Measurements from ENCODE around the gene FILIP1L.

The FILIP1L gene

DNA sequence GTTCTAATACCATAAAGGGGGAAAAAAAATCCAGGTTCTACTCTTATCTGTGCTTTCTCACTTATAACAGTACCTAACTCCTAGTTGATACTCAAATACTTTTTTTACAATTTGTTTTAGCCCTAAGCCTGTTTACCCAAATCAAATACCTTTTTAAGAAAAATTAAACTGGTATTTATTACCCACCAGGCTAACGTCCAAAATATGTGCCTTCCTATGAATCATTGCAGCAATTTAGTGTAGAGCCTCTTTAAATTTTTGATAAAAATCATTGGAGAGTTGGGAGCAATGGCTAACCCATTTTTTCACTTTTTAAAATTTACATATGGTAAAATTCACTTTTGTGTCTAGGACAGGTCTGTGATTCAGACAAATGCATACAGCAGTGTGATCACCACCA, 27.9 kb downstream of the FILIP1L start:
- Histone ChIP-seq H3K4me1 (ENCODE audit: control insufficient read depth, insufficient read depth, low read length, unreplicated experiment) (peaks cover 19% of the 10 kb centered on the region), H3K27ac (ENCODE audit: low read depth, low read length) (peak overlapping the region; percentile 59; the same call in 1 of the 2 replicates), H3K79me2 (ENCODE audit: control insufficient read depth, insufficient read depth, low read length, unreplicated experiment) (no peaks in the 10 kb centered on the region), H3K27me3 (ENCODE audit: insufficient read depth, low read length) (no peaks in the 10 kb centered on the region), H2AFZ (ENCODE audit: low read length, unreplicated experiment) (no peak overlapping the region), H3K4me3 (ENCODE audit: low read depth, low read length) (no peak overlapping the region), H3K36me3 (ENCODE audit: insufficient read depth, low read length) (no peaks in the 10 kb centered on the region)

DNA sequence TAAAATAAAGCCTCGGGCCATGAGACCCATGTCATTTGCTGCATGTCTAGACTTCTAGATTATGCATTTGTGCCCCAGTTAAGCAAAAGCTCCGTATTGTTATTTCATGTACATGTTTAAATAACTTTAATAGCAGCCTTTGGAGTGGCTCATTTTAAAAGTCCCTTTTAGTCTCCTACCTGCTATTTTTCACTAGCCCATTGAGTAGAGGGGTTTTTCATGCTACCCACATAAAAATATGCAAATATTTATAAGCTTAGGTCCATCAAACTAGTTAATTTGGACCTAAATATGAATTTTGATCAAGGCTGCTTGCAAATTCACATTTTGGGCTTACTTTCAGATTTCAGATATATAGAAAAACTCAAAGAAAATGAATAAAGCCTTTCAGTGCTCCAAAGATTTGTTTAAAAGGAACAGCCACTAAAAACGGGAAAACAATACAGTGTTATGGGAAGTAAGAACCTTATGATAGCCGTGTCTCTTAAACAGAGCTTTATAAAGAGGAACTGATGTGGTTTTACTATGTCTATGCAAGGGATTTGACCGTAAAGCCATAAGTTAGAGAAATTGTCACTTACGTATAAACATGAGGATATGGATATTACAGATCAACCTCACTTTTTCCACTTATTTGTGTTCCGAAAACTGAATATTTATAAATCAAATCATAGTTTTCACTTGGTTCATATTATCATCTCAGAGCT, 30.0 kb downstream of the FILIP1L start:
- H3K27me3 ChIP-seq (ENCODE audit: insufficient read depth, low read length): no peaks in the 10 kb centered on the region
- peaks cover 9% of the 10 kb centered on the region for H3K4me1 ChIP-seq (ENCODE audit: control insufficient read depth, insufficient read depth, low read length, unreplicated experiment)
- no peaks in the 10 kb centered on the region for H3K79me2 ChIP-seq (ENCODE audit: control insufficient read depth, insufficient read depth, low read length, unreplicated experiment)
- H2AFZ ChIP-seq (ENCODE audit: low read length, unreplicated experiment): no peak overlapping the region
- no peak overlapping the region for H3K27ac ChIP-seq (ENCODE audit: low read depth, low read length)
- H3K36me3 ChIP-seq (ENCODE audit: insufficient read depth, low read length): no peaks in the 10 kb centered on the region
- no peak overlapping the region for H3K4me3 ChIP-seq (ENCODE audit: low read depth, low read length)

DNA sequence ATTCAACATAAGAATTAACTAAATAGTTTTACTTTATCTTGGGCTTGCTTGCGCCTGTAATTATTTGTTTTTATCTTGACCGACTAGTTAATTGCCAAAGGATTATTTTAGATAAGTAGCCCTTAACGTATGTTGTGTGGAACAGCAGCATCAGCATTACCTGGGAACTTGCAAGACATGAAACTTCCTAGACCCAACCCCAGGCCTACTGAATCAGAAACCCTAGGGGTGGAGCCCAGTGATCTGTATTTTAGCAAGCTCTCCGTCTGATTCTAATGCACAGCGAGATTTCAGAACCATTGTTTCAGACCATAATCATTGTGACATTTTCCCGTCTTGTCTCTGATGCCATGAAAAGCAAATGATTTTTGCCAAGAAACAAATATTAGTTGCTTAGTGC, 31.1 kb downstream of the FILIP1L start:
- Histone ChIP-seq H3K4me1 (ENCODE audit: control insufficient read depth, insufficient read depth, low read length, unreplicated experiment) (peaks cover 6% of the 10 kb centered on the region), H3K27ac (ENCODE audit: low read depth, low read length) (no peak overlapping the region), H3K27me3 (ENCODE audit: insufficient read depth, low read length) (no peaks in the 10 kb centered on the region), H3K4me3 (ENCODE audit: low read depth, low read length) (no peak overlapping the region), H2AFZ (ENCODE audit: low read length, unreplicated experiment) (no peak overlapping the region), H3K79me2 (ENCODE audit: control insufficient read depth, insufficient read depth, low read length, unreplicated experiment) (no peaks in the 10 kb centered on the region), H3K36me3 (ENCODE audit: insufficient read depth, low read length) (no peaks in the 10 kb centered on the region)

DNA sequence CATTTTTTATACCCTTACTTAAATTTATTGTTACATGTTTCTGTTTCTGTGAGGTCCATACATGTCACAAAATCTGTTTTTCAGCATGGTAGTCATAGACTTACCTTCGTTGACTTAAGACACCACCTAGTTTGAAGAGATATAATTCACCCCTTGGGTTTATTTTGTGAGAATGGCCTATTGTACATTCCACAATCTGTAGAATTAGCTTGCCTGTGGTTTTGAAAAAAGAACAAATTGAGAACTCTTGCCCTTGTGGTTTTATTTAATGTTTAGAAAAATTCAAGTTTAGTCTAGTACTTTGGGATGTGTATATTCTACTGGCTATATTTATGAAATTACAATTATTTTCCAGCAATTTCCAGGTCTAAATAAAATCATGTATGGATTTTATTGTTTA, 31.6 kb downstream of the FILIP1L start:
- H3K79me2 ChIP-seq (ENCODE audit: control insufficient read depth, insufficient read depth, low read length, unreplicated experiment): no peaks in the 10 kb centered on the region
- no peak overlapping the region for H3K4me3 ChIP-seq (ENCODE audit: low read depth, low read length)
- H3K4me1 ChIP-seq (ENCODE audit: control insufficient read depth, insufficient read depth, low read length, unreplicated experiment): peaks cover 6% of the 10 kb centered on the region
- H2AFZ ChIP-seq (ENCODE audit: low read length, unreplicated experiment): no peak overlapping the region
- H3K36me3 ChIP-seq (ENCODE audit: insufficient read depth, low read length): no peaks in the 10 kb centered on the region
- no peaks in the 10 kb centered on the region for H3K27me3 ChIP-seq (ENCODE audit: insufficient read depth, low read length)
- H3K27ac ChIP-seq (ENCODE audit: low read depth, low read length): no peak overlapping the region

DNA sequence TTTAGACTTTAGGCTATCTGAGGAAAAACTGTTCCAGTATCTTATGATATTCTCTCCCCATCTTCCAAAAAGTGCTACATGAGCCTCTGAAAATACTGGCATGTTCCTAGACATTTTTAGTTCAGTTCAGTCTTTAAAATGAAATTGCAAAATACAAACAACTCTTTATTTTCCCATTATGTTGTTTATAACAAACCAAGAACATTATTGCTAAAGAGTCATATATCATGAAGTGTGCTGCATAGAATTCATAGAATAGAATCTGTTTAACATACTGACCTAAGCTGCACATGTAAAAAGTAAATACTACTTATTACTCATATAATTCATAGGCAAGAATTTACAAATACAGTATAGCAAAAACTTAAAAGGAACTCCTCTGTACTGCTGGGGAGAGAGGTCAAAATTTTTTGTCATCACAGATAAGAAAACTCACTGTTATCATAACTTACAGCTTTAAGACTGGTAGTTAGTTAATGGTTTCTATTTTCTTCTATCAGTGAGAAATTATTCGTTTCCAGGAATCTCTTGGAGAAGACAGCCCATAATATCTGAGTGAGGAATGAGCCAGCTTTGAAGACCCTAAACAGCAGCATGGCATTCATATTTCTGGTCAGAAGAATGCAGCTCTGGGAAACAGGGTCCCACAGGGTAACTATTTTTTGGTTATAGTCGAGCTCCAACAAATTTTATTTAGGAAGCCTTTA, 32.2 kb downstream of the FILIP1L start:
- no peak overlapping the region for H3K27ac ChIP-seq (ENCODE audit: low read depth, low read length)
- no peaks in the 10 kb centered on the region for H3K79me2 ChIP-seq (ENCODE audit: control insufficient read depth, insufficient read depth, low read length, unreplicated experiment)
- no peak overlapping the region for H2AFZ ChIP-seq (ENCODE audit: low read length, unreplicated experiment)
- H3K4me1 ChIP-seq (ENCODE audit: control insufficient read depth, insufficient read depth, low read length, unreplicated experiment): peaks cover 6% of the 10 kb centered on the region
- no peaks in the 10 kb centered on the region for H3K27me3 ChIP-seq (ENCODE audit: insufficient read depth, low read length)
- no peak overlapping the region for H3K4me3 ChIP-seq (ENCODE audit: low read depth, low read length)
- no peaks in the 10 kb centered on the region for H3K36me3 ChIP-seq (ENCODE audit: insufficient read depth, low read length)

DNA sequence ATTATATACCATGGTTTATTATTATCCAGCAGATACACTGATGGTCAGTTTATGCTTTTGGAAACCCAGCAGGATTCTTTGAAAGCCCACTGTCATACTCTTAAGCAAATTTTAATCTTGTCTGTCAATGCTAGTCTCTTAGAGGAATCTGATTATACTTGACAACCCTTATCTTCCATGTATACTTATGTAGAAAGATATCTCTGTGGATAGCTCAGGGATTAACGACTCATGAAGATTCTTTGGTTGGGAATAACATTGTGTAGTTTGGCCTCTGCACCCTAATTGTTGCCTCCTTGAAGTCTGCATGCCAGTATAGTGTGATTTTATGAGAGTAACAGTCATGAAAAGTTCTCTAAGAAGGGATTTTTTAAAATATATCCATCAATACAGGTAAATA, 33.0 kb downstream of the FILIP1L start:
- Histone ChIP-seq H3K36me3 (ENCODE audit: insufficient read depth, low read length) (no peaks in the 10 kb centered on the region), H3K79me2 (ENCODE audit: control insufficient read depth, insufficient read depth, low read length, unreplicated experiment) (no peaks in the 10 kb centered on the region), H3K4me1 (ENCODE audit: control insufficient read depth, insufficient read depth, low read length, unreplicated experiment) (no peaks in the 10 kb centered on the region), H3K27me3 (ENCODE audit: insufficient read depth, low read length) (no peaks in the 10 kb centered on the region), H2AFZ (ENCODE audit: low read length, unreplicated experiment) (no peak overlapping the region), H3K4me3 (ENCODE audit: low read depth, low read length) (no peak overlapping the region), H3K27ac (ENCODE audit: low read depth, low read length) (no peak overlapping the region)

DNA sequence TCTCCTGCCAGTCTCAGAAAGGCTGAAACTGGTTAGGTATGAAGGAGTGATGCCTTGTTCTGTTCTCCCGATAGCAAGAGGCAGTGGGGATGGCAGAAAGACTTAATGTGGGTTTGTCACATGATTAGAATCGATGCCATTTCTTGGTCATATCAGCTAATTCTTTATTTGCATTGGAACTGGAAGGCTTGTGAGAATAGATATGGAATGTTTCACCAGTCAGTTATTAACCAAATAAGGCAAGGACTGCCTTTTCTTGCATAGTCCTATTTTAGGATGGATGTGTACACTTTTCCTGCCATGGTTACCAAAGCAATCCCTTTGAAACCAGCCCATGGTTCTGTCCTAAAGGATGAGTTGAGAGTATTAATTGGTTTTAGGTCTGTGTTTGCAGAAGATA, 33.7 kb downstream of the FILIP1L start:
- Histone ChIP-seq H3K4me3 (ENCODE audit: low read depth, low read length) (no peak overlapping the region), H2AFZ (ENCODE audit: low read length, unreplicated experiment) (no peak overlapping the region), H3K36me3 (ENCODE audit: insufficient read depth, low read length) (no peaks in the 10 kb centered on the region), H3K79me2 (ENCODE audit: control insufficient read depth, insufficient read depth, low read length, unreplicated experiment) (no peaks in the 10 kb centered on the region), H3K4me1 (ENCODE audit: control insufficient read depth, insufficient read depth, low read length, unreplicated experiment) (no peaks in the 10 kb centered on the region), H3K27ac (ENCODE audit: low read depth, low read length) (no peak overlapping the region), H3K27me3 (ENCODE audit: insufficient read depth, low read length) (no peaks in the 10 kb centered on the region)

DNA sequence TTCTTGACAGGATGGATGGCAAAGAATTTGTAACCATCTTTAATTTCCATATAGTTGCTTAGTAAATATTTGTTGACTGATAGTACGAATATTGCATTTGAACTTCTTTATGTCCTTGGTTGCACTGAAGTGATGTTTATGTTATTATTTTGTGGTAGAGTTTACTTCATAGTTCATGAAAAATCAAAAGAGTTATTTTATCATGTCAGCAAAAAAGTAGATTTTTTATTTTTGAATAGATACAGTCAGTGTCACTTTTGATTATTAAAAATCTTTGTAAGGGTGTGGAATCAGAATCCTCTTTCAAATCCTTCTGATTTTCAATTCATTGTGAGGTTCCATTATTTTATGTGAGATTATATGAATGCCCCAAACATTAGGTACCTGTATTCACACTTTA, 35.0 kb downstream of the FILIP1L start:
- H3K79me2 ChIP-seq (ENCODE audit: control insufficient read depth, insufficient read depth, low read length, unreplicated experiment): no peaks in the 10 kb centered on the region
- H3K27ac ChIP-seq (ENCODE audit: low read depth, low read length): no peak overlapping the region
- no peaks in the 10 kb centered on the region for H3K4me1 ChIP-seq (ENCODE audit: control insufficient read depth, insufficient read depth, low read length, unreplicated experiment)
- no peaks in the 10 kb centered on the region for H3K36me3 ChIP-seq (ENCODE audit: insufficient read depth, low read length)
- H3K4me3 ChIP-seq (ENCODE audit: low read depth, low read length): no peak overlapping the region
- H3K27me3 ChIP-seq (ENCODE audit: insufficient read depth, low read length): no peaks in the 10 kb centered on the region
- no peak overlapping the region for H2AFZ ChIP-seq (ENCODE audit: low read length, unreplicated experiment)

DNA sequence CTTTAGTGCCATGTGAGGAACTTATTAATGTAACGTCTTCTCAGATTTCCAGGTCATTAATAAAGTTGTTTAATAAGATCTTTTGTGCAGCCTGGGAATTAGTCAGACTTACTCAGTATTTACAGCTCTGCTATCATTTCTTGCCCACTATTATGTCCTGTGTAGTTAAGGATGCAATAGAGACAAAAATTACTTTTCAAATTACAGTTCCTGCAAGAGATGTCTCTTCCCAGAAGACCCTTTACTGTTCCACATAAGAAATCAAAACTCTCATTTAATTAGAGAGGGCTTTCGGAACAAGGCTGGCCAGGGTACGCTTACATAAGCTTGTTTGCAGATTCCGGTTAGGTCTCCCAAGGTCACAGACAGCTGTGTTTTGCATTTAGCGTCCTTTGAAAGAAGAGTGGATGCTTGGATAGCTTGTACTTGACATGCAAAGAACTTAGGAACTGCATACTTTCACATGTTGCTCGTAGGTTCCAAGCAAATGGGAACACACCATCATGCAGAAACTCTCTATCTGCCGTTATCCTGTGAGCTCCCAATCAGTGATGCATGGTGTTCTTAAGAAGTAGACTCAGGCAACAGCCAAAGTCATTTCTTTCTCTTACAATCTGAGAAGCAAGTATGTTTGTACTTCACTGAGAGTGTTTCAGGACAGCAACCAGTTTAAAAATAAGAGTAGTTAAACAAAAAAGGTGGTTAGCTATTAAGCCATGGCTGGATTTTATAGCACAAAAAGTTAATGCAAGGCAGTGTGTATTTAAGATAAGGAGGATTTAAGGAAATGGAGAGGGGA, 37.4 kb downstream of the FILIP1L start:
- no peaks in the 10 kb centered on the region for H3K36me3 ChIP-seq (ENCODE audit: insufficient read depth, low read length)
- no peak overlapping the region for H3K27ac ChIP-seq (ENCODE audit: low read depth, low read length)
- H3K79me2 ChIP-seq (ENCODE audit: control insufficient read depth, insufficient read depth, low read length, unreplicated experiment): no peaks in the 10 kb centered on the region
- no peak overlapping the region for H2AFZ ChIP-seq (ENCODE audit: low read length, unreplicated experiment)
- H3K27me3 ChIP-seq (ENCODE audit: insufficient read depth, low read length): no peaks in the 10 kb centered on the region
- H3K4me3 ChIP-seq (ENCODE audit: low read depth, low read length): no peak overlapping the region
- no peaks in the 10 kb centered on the region for H3K4me1 ChIP-seq (ENCODE audit: control insufficient read depth, insufficient read depth, low read length, unreplicated experiment)

DNA sequence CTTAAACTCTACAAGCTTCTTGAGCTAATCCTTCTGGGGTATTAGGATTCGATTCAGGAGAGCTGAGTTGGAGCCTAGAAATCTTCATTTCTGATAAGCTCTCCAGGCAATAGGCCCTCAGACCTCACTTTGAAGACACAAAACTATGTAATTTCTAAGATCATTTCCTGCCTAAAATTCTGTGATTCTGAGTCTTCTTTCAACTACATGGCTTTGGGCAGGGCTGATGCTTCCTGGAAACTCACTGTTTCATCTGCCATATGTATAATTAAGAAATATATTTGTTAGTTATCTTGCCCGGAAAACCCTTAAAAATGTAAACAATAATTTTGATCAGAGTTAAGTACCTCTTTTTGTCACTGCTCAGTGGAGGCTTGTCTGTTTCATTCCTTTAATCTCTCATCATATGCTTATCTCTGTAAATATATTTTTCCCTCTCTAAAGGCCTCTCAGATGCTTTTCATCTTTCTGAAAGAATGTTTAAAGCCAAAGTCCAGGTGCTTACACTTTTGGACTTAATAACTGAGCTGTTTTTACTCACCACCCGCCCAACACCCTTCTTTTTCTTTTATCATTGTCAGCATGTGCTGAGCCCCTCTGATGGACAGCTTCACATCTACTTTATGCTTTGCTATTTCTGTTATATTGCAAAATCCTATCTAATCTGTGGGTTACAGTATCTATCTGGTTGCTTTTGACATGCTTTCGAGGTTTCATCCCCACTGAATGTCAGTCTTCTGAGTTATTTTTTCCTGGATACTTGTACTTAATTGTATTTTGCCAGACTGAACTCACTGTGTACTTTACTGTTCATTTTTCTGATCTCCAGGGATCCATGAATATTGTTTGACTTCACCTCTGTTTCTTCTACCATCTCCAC, 38.2 kb downstream of the FILIP1L start:
- Histone ChIP-seq H3K79me2 (ENCODE audit: control insufficient read depth, insufficient read depth, low read length, unreplicated experiment) (no peaks in the 10 kb centered on the region), H3K27me3 (ENCODE audit: insufficient read depth, low read length) (no peaks in the 10 kb centered on the region), H3K4me3 (ENCODE audit: low read depth, low read length) (no peak overlapping the region), H3K27ac (ENCODE audit: low read depth, low read length) (no peak overlapping the region), H3K4me1 (ENCODE audit: control insufficient read depth, insufficient read depth, low read length, unreplicated experiment) (no peaks in the 10 kb centered on the region), H3K36me3 (ENCODE audit: insufficient read depth, low read length) (no peaks in the 10 kb centered on the region), H2AFZ (ENCODE audit: low read length, unreplicated experiment) (no peak overlapping the region)
